Neural cell (in vitro differentiated cells): Measurements from ENCODE around the gene SNX2. TPM values are rescaled to one million over a fixed set of nuclear protein-coding genes. Genes with fewer than 3 reads are reported as not detected.

Experiments used
- H2AFZ ChIP-seq: fragments of 200-600, 300-800 bp; sonication (generic), shearing (Covaris generic); 2 replicates; pipeline ENCODE4 v1.6.0; 2014; ENCODE audit warnings: low read depth, mild to moderate bottlenecking, antibody characterized with exemption, low read length, moderate library complexity
- H3F3A ChIP-seq: fragments of 200-600 bp; shearing (Covaris generic); 2 replicates; pipeline ENCODE4 v1.6.1; 2016; ENCODE audit warnings: mild to moderate bottlenecking, moderate library complexity, mixed read lengths, antibody characterized with exemption, low read length; ENCODE audit not compliant: insufficient read depth, poor library complexity, severe bottlenecking
- H3K27ac ChIP-seq: fragments of 200-600, 300-800 bp; sonication (generic), shearing (Covaris generic); 2 replicates; pipeline ENCODE4 v1.5.1; 2014; ENCODE audit warnings: mild to moderate bottlenecking, low read length, moderate library complexity
- H3K27me3 ChIP-seq: fragments of 300-800, 200-600 bp; sonication (generic), shearing (Covaris generic); 2 replicates; pipeline ENCODE4 v1.6.0; 2014; ENCODE audit warnings: mild to moderate bottlenecking, low read depth, low read length, moderate library complexity; ENCODE audit not compliant: insufficient read depth
- H3K36me3 ChIP-seq: fragments of 300-800, 200-600 bp; sonication (generic), shearing (Covaris generic); 2 replicates; pipeline ENCODE4 v1.5.1; 2014; ENCODE audit warnings: mild to moderate bottlenecking, antibody characterized with exemption, low read length, moderate library complexity; ENCODE audit not compliant: insufficient read depth
- H3K4me2 ChIP-seq: fragments of 300-800, 200-600 bp; sonication (generic), shearing (Covaris generic); 2 replicates; pipeline ENCODE4 v1.6.0; 2014; ENCODE audit warnings: mild to moderate bottlenecking, low read length
- H3K4me3 ChIP-seq: fragments of 300-800, 200-600 bp; sonication (generic), shearing (Covaris generic); 2 replicates; pipeline ENCODE4 v1.5.1; 2014; ENCODE audit warnings: mild to moderate bottlenecking, low read length, moderate library complexity
- H3K79me2 ChIP-seq: fragments of 200-600 bp; shearing (Covaris generic); replicated peaks from 2 replicates; pipeline ENCODE4 v1.6.0; 2014; ENCODE audit warnings: mild to moderate bottlenecking, low read length, moderate library complexity; ENCODE audit not compliant: insufficient read depth
- H3K9ac ChIP-seq: fragments of 300-800, 200-600 bp; sonication (generic), shearing (Covaris generic); 2 replicates; pipeline ENCODE4 v1.6.1; 2016; ENCODE audit warnings: mild to moderate bottlenecking, low read length, mixed read lengths
- H3K9me2 ChIP-seq: fragments of 200-600 bp; shearing (Covaris generic); 2 replicates; pipeline ENCODE4 v1.6.1; 2016; ENCODE audit warnings: mild to moderate bottlenecking, low read length, mixed read lengths; ENCODE audit not compliant: insufficient read depth
- H3K9me3 ChIP-seq: fragments of 200-600, 300-800 bp; sonication (generic), shearing (Covaris generic); 2 replicates; pipeline ENCODE4 v1.6.1; 2016; ENCODE audit warnings: mild to moderate bottlenecking, mixed run types, low read length, moderate library complexity, mixed read lengths
- H4K20me1 ChIP-seq: fragments of 200-600 bp; shearing (Covaris generic); 2 replicates; pipeline ENCODE4 v1.6.1; 2016; ENCODE audit warnings: mild to moderate bottlenecking, mixed run types; ENCODE audit not compliant: insufficient read depth
- CTCF ChIP-seq: fragments of 450-650 bp; IDR thresholded peaks from 2 replicates; pipeline ENCODE4 v1.5.1; 2014; ENCODE audit warnings: antibody characterized with exemption, mild to moderate bottlenecking, moderate library complexity; ENCODE audit not compliant: poor library complexity, severe bottlenecking
- EP300 ChIP-seq: fragments of 450-650 bp; conservative IDR thresholded peaks from 2 replicates; pipeline ENCODE4 v1.6.1; 2014; ENCODE audit warnings: antibody characterized with exemption, mild to moderate bottlenecking, moderate library complexity; ENCODE audit not compliant: poor library complexity, severe bottlenecking
- EZH2 ChIP-seq: fragments of 200-600, 300-800 bp; shearing (Covaris generic), sonication (generic); IDR thresholded peaks from 2 replicates; pipeline ENCODE4 v1.6.1; 2014; ENCODE audit warnings: antibody characterized with exemption, low read length, borderline replicate concordance, mild to moderate bottlenecking; ENCODE audit not compliant: insufficient read depth, poor library complexity, severe bottlenecking
- MXI1 ChIP-seq: fragments of 450-650 bp; conservative IDR thresholded peaks from 2 replicates; pipeline ENCODE4 v1.6.1; 2014; ENCODE audit warnings: antibody characterized with exemption, mild to moderate bottlenecking; ENCODE audit not compliant: poor library complexity, severe bottlenecking
- POLR2AphosphoS5 ChIP-seq: IDR thresholded peaks from 2 replicates; pipeline ENCODE4 v1.6.1; 2012
- RAD21 ChIP-seq: fragments of 450-650 bp; conservative IDR thresholded peaks from 2 replicates; pipeline ENCODE4 v1.6.1; 2014; ENCODE audit warnings: antibody characterized with exemption, mild to moderate bottlenecking, moderate library complexity
- REST ChIP-seq: IDR thresholded peaks from 2 replicates; pipeline ENCODE4 v1.6.1; 2012; ENCODE audit warnings: borderline replicate concordance
- SMC3 ChIP-seq: fragments of 450-650 bp; conservative IDR thresholded peaks from 2 replicates; pipeline ENCODE4 v1.6.1; 2014; ENCODE audit warnings: antibody characterized with exemption, mild to moderate bottlenecking, moderate library complexity; ENCODE audit not compliant: poor library complexity
- TAF1 ChIP-seq: IDR thresholded peaks from 2 replicates; pipeline ENCODE4 v1.6.1; 2012; ENCODE audit warnings: low read depth
- polyA plus RNA-seq: library from polyadenylated mRNA; depleted of rRNA; stranded (reverse); fragments of >200 nt; gene quantifications from 2 replicates; pipeline ENCODE4 v1.2.3, GENCODE V29; 2014

SNX2 gene
- polyA plus RNA-seq, 1 donor from 2014 or later, result 36.1 TPM

DNA sequence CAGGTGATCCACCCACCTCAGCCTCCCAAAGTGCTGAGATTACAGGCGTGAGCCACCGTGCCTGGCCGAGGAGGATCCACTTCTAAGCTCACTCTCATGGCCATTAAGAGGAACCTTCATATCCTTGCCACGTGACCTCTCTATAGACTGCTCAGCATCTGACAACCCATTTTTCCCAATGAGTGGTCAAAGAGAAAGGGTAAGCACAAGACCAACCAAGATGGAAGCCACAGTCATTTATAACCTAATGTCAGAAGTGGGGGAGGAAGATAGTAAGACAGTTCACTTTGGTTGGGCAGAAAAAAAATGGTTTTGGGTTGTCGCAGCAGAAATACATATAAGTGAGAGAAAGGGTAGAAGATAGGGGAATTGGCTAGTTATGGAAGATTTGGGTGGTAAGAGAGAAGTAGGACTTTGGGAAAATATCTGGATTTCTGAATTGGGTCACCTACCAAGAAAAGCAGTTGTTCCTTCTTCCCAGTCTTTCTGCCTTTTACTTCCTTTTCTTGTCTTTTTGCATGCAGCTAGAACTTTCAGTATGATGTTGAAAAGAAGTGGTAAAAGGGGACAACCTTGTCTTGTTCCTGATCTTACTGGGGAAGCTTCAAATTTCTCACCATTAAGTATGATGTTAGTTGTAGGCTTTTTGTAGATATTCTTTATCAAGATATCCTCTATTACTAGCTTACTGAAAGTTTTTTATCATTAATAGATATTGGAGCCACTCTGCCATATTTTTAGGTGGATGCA, 15.6 kb downstream of the SNX2 start:
- no peak overlapping the region for H3K9ac ChIP-seq
- peaks cover 27% of the 10 kb centered on the region for H3K79me2 ChIP-seq
- H2AFZ ChIP-seq, result no peak overlapping the region
- H3F3A ChIP-seq, result no peaks in the 10 kb centered on the region
- H3K4me3 ChIP-seq, result no peak overlapping the region
- no peak for TF ChIP-seq TAF1
- no peak for TF ChIP-seq REST
- no peak for TF ChIP-seq POLR2AphosphoS5
- no peak overlapping the region for H3K27ac ChIP-seq
- no peaks in the 10 kb centered on the region for H3K9me3 ChIP-seq
- H3K9me2 ChIP-seq, result no peaks in the 10 kb centered on the region
- no peak overlapping the region for H3K4me2 ChIP-seq
- H4K20me1 ChIP-seq, result no peaks in the 10 kb centered on the region
- H3K36me3 ChIP-seq, result no peaks in the 10 kb centered on the region
- no peaks in the 10 kb centered on the region for H3K27me3 ChIP-seq

DNA sequence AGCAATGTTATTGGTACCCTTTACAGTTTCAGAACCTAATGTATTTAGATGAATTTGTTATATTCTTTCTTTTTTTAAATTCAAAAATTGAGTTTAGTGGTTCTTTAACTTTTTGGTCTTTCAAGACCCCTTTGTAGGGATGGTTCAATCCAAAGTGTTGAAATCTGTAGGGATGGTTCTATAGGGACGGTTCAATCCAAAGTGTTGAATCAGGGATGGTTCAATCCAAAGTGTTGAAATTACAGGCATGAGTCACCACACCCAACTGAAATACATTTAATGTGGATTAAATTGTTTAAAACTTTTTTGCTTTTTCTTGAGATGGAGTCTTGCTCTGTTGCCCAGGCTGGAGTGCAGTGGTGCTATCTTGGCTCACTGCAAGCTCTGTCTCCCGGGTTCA, 30.6 kb downstream of the SNX2 start:
- no peaks in the 10 kb centered on the region for H3K9me3 ChIP-seq
- H3K9ac ChIP-seq, result no peak overlapping the region
- no peak overlapping the region for H2AFZ ChIP-seq
- H3K4me2 ChIP-seq, result no peak overlapping the region
- no peaks in the 10 kb centered on the region for H3K79me2 ChIP-seq
- no peak for TF ChIP-seq EZH2
- TF ChIP-seq MXI1, result no peak
- no peak for TF ChIP-seq EP300
- no peak for TF ChIP-seq TAF1
- TF ChIP-seq SMC3, result no peak
- no peak for TF ChIP-seq RAD21
- no peak for TF ChIP-seq REST
- no peak for TF ChIP-seq CTCF
- no peak for TF ChIP-seq POLR2AphosphoS5
- no peaks in the 10 kb centered on the region for H3F3A ChIP-seq
- no peak overlapping the region for H3K27ac ChIP-seq
- H3K4me3 ChIP-seq, result no peak overlapping the region
- peaks cover 4% of the 10 kb centered on the region for H3K9me2 ChIP-seq
- H4K20me1 ChIP-seq, result no peaks in the 10 kb centered on the region
- H3K27me3 ChIP-seq, result no peaks in the 10 kb centered on the region
- peaks cover 4% of the 10 kb centered on the region for H3K36me3 ChIP-seq
